OCI-LY1 (cell line): ENCODE results near the gene MRPL49.

ENCODE experiments used
- H2AFZ ChIP-seq: fragments of 200-600 bp; sonication (generic), shearing (Covaris generic); 2 replicates; pipeline ENCODE4 v1.6.0; 2014; ENCODE audit warnings: antibody characterized with exemption, mild to moderate bottlenecking, low read length
- H3F3A ChIP-seq: fragments of 200-600 bp; sonication (generic), shearing (Covaris generic); 2 replicates; pipeline ENCODE4 v1.6.0; 2014; ENCODE audit warnings: mild to moderate bottlenecking, antibody characterized with exemption, low read length, moderate library complexity; ENCODE audit not compliant: insufficient read depth
- H3K27ac ChIP-seq: fragments of 200-600 bp; sonication (generic); 2 replicates; pipeline ENCODE4 v1.5.1; 2014; ENCODE audit warnings: low read length, mixed run types, mild to moderate bottlenecking, low read depth; ENCODE audit not compliant: poor library complexity, severe bottlenecking
- H3K27me3 ChIP-seq: fragments of 200-600 bp; sonication (generic); 2 replicates; pipeline ENCODE4 v1.6.0; 2014; ENCODE audit warnings: antibody characterized with exemption, mild to moderate bottlenecking, low read length, moderate library complexity; ENCODE audit not compliant: insufficient read depth
- H3K36me3 ChIP-seq: fragments of 200-600 bp; sonication (generic); 2 replicates; pipeline ENCODE4 v1.6.1; 2014; ENCODE audit warnings: mild to moderate bottlenecking, antibody characterized with exemption, low read length, moderate library complexity, mixed read lengths; ENCODE audit not compliant: insufficient read depth
- H3K4me1 ChIP-seq: fragments of 200-600 bp; sonication (generic); 2 replicates; pipeline ENCODE4 v1.5.1; 2014; ENCODE audit warnings: mild to moderate bottlenecking, low read length, moderate library complexity; ENCODE audit not compliant: insufficient read depth, severe bottlenecking
- H3K4me2 ChIP-seq: fragments of 200-600 bp; sonication (generic), shearing (Covaris generic); 2 replicates; pipeline ENCODE4 v1.6.1; 2014; ENCODE audit warnings: low read length
- H3K4me3 ChIP-seq: fragments of 200-600 bp; sonication (generic); 2 replicates; pipeline ENCODE4 v1.5.1; 2014; ENCODE audit warnings: low read length, low read depth, mild to moderate bottlenecking, mixed read lengths; ENCODE audit not compliant: poor library complexity, severe bottlenecking
- H3K79me2 ChIP-seq: fragments of 200-600 bp; shearing (Covaris generic); 2 replicates; pipeline ENCODE4 v1.6.1; 2016; ENCODE audit warnings: mixed run types, low read length, mixed read lengths; ENCODE audit not compliant: insufficient read depth
- H3K9ac ChIP-seq: fragments of 200-600 bp; sonication (generic), shearing (Covaris generic); 2 replicates; pipeline ENCODE4 v1.6.1; 2014; ENCODE audit warnings: mild to moderate bottlenecking, low read length, mixed read lengths
- H3K9me2 ChIP-seq: fragments of 200-600 bp; sonication (generic), shearing (Covaris generic); 2 replicates; pipeline ENCODE4 v1.6.1; 2014; ENCODE audit warnings: low read depth, mild to moderate bottlenecking, low read length, mixed read lengths
- H3K9me3 ChIP-seq: fragments of 200-600 bp; shearing (Covaris generic); 2 replicates; pipeline ENCODE4 v1.6.1; 2014; ENCODE audit warnings: low read length, mixed read lengths
- H4K20me1 ChIP-seq: fragments of 200-600 bp; sonication (generic), shearing (Covaris generic); 2 replicates; pipeline ENCODE4 v1.6.0; 2016; ENCODE audit warnings: mild to moderate bottlenecking, low read length; ENCODE audit not compliant: insufficient read depth
- CTCF ChIP-seq: fragments of 200-600 bp; sonication (generic), shearing (Covaris generic); IDR thresholded peaks from 2 replicates; pipeline ENCODE4 v1.5.1; 2017; ENCODE audit warnings: mild to moderate bottlenecking, antibody characterized with exemption, low read length, moderate library complexity, mixed read lengths
- EZH2 ChIP-seq: fragments of 200-600 bp; sonication (generic), shearing (Covaris generic); IDR thresholded peaks from 2 replicates; pipeline ENCODE4 v1.8.0; 2017; ENCODE audit warnings: borderline replicate concordance, mixed run types, mild to moderate bottlenecking, antibody characterized with exemption, low read length, moderate library complexity, mixed read lengths

The MRPL49 gene

GRCh38 chr11:65113839-65114238, 8.3 kb upstream of the MRPL49 start:
- 0 out of 2 replicates have a peak, but pooled peaks cover 5% of the 10 kb centered on the region for H3F3A ChIP-seq
- H3K27me3 ChIP-seq = no peaks in the 10 kb centered on the region
- H3K27ac ChIP-seq = peak overlapping the region; percentile 98
- no peaks in the 10 kb centered on the region for H3K9me2 ChIP-seq
- H3K4me1 ChIP-seq = peaks cover 50% of the 10 kb centered on the region
- peak overlapping the region; percentile 43 for H3K9ac ChIP-seq
- peak overlapping the region; percentile 90 for H3K4me2 ChIP-seq
- H3K4me3 ChIP-seq = peak overlapping the region; percentile 75
- TF ChIP-seq CTCF (no peak), EZH2 (no peak)
- no peaks in the 10 kb centered on the region for H4K20me1 ChIP-seq
- H3K36me3 ChIP-seq = peaks cover 51% of the 10 kb centered on the region
- no peak overlapping the region for H2AFZ ChIP-seq
- no peaks in the 10 kb centered on the region for H3K79me2 ChIP-seq
- no peaks in the 10 kb centered on the region for H3K9me3 ChIP-seq

- peaks cover 57% of the 10 kb centered on the region for H3K4me1 ChIP-seq
- H2AFZ ChIP-seq = no peak overlapping the region
- H3K9me3 ChIP-seq = no peaks in the 10 kb centered on the region
- H3F3A ChIP-seq = 0 out of 2 replicates have a peak, but pooled peaks cover 5% of the 10 kb centered on the region
- H3K4me2 ChIP-seq = no peak overlapping the region
- H3K4me3 ChIP-seq = no peak overlapping the region
- H3K27ac ChIP-seq = peak overlapping the region; percentile 98
- H4K20me1 ChIP-seq = no peaks in the 10 kb centered on the region
- H3K9me2 ChIP-seq = no peaks in the 10 kb centered on the region
- H3K27me3 ChIP-seq = no peaks in the 10 kb centered on the region
- no peaks in the 10 kb centered on the region for H3K79me2 ChIP-seq
- no peak for TF ChIP-seq CTCF
- no peak for TF ChIP-seq EZH2
- H3K36me3 ChIP-seq = peaks cover 50% of the 10 kb centered on the region
- H3K9ac ChIP-seq = no peak overlapping the region
Observed at GRCh38 chr11:65114538-65115171, 7.5 kb upstream of the MRPL49 start.

GRCh38 chr11:65115361-65116082, 6.6 kb upstream of the MRPL49 start:
- Histone ChIP-seq H3K79me2 (0 out of 2 replicates have a peak, but pooled peaks cover under 1% of the 10 kb centered on the region), H3K4me2 (peak overlapping the region; percentile 80; the same call in 1 of the 2 replicates), H4K20me1 (no peaks in the 10 kb centered on the region), H2AFZ (no peak overlapping the region), H3K4me3 (peak overlapping the region; percentile 70), H3K4me1 (peaks cover 63% of the 10 kb centered on the region), H3K36me3 (peaks cover 57% of the 10 kb centered on the region), H3F3A (0 out of 2 replicates have a peak, but pooled peaks cover 5% of the 10 kb centered on the region), H3K9ac (no peak overlapping the region; the same call in 1 of the 2 replicates), H3K27me3 (no peaks in the 10 kb centered on the region), H3K9me2 (no peaks in the 10 kb centered on the region), H3K27ac (no peak overlapping the region), H3K9me3 (no peaks in the 10 kb centered on the region)
- no peak for TF ChIP-seq EZH2
- TF ChIP-seq CTCF = no peak
